HG02763 (cell line): ENCODE data around the gene KCNJ12.

Experiments
- ATAC-seq: cut with Tn5 transposase; IDR thresholded peaks from one replicate; pipeline ENCODE4 v1.9.1; 2021; ENCODE audit warnings: mild to moderate bottlenecking, moderate library complexity; ENCODE audit not compliant: unreplicated experiment

Gene KCNJ12

GRCh38 chr17:21463779-21464407 lies 87.7 kb downstream of the KCNJ12 start:
- ATAC-seq, result no peak

GRCh38 chr17:21464611-21465021 lies 88.5 kb downstream of the KCNJ12 start:
- ATAC-seq, result no peak

GRCh38 chr17:21466550-21466949 lies 90.4 kb downstream of the KCNJ12 start:
- no peak for ATAC-seq

GRCh38 chr17:21467196-21467595 lies 91.0 kb downstream of the KCNJ12 start:
- ATAC-seq, result no peak

- no peak for ATAC-seq
Observed at GRCh38 chr17:21467739-21468490, 91.8 kb downstream of the KCNJ12 start.
